OCI-LY3 (cell line): ENCODE data around the gene IWS1.

ENCODE experiments used
- EZH2phosphoT487 ChIP-seq: fragments of 200-600 bp; shearing (Covaris generic); IDR thresholded peaks from 2 replicates; pipeline ENCODE4 v1.6.1; 2018; ENCODE audit warnings: antibody characterized with exemption, mixed run types, low read depth
- TF ChIP-seq, protein P1 (sequence below): fragments of 200-600, 300-600 bp; sonication (generic); IDR thresholded peaks from 2 replicates; pipeline ENCODE4 v1.5.1; 2014; ENCODE audit warnings: antibody characterized with exemption, low read length, low read depth

- TF ChIP-seq, protein P1, sequence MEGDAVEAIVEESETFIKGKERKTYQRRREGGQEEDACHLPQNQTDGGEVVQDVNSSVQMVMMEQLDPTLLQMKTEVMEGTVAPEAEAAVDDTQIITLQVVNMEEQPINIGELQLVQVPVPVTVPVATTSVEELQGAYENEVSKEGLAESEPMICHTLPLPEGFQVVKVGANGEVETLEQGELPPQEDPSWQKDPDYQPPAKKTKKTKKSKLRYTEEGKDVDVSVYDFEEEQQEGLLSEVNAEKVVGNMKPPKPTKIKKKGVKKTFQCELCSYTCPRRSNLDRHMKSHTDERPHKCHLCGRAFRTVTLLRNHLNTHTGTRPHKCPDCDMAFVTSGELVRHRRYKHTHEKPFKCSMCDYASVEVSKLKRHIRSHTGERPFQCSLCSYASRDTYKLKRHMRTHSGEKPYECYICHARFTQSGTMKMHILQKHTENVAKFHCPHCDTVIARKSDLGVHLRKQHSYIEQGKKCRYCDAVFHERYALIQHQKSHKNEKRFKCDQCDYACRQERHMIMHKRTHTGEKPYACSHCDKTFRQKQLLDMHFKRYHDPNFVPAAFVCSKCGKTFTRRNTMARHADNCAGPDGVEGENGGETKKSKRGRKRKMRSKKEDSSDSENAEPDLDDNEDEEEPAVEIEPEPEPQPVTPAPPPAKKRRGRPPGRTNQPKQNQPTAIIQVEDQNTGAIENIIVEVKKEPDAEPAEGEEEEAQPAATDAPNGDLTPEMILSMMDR: no peak
- no peak for TF ChIP-seq EZH2phosphoT487
These were observed 43.4 kb upstream of the IWS1 start for GRCh38 chr2:127569666-127570065.
